GM19238 (cell line): Measurements from ENCODE around the gene ITIH4.

Experiments used
- DNase-seq: peaks from one replicate; pipeline ENCODE4 v3.0.0; 2011; ENCODE audit warnings: low spot score; ENCODE audit not compliant: insufficient read length

The ITIH4 gene

GRCh38 chr3:52848617-52849016, 18.1 kb upstream of the ITIH4 start:
- no peak for DNase-seq

- no peak for DNase-seq
Observed at GRCh38 chr3:52847726-52848125, 17.3 kb upstream of the ITIH4 start.

GRCh38 chr3:52847241-52847640, 16.8 kb upstream of the ITIH4 start:
- DNase-seq, result no peak

DNA sequence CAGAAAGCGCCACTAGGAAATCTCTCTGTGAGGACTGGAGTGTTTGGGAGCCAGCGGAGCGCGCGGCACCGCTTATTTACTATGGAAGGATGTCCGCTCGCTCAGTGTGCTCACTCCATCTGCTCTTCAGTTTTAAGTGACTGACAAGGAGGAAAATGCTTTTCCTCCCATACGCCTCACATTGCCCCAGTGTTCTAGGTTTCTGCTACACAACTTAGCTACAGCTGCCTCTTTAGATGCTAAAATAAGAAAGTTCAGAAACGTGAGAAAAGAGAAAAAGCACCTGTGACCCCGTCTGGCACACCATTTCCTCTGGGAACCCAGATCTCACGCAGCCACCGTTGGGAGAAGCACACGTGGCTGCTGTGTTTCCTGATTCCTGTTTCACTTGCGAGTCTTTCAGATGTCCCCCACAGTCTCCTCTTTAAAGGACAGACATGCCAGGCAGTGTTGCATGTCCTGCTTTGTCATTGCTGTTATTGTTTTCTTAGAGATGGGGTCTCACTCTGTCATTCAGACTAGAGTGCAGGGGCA, 16.0 kb upstream of the ITIH4 start:
- DNase-seq, result no peak

DNA sequence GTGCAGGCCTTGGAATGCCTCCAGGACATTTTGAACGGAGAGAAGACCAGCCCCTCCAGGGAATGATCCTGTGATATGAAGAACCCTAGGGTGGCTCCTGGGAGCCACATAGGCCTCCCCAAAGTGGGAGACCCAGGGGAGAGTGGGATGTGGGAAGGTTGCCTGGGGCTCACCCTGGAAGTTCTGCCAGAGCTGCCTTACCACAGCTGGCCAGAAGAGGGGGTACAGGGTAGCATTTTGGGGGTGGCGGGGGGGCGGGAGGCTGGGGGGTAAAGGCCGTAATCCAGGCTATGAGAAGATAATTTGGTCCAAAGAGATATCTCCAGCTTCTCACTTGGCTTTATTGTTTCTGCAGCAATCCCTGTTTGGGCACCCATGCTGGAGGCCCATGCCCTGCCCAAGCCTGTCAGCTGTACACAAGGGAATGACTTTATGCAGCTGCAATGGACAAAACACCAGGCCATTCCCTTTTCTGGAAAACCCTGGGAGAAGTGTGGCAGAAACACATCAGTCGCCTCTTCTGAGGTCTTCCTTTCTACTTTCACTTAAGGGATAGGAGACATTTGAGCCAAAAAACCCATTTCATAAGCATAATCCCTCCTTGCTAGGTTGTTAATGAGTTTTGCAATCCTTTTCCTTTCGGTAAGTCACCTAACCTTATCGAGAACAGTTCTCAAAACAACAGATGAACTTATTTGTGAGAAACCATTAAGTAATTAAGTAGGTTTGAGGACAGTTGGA, 15.4 kb upstream of the ITIH4 start:
- no peak for DNase-seq

GRCh38 chr3:52845157-52845556, 14.7 kb upstream of the ITIH4 start:
- DNase-seq, result no peak

DNA sequence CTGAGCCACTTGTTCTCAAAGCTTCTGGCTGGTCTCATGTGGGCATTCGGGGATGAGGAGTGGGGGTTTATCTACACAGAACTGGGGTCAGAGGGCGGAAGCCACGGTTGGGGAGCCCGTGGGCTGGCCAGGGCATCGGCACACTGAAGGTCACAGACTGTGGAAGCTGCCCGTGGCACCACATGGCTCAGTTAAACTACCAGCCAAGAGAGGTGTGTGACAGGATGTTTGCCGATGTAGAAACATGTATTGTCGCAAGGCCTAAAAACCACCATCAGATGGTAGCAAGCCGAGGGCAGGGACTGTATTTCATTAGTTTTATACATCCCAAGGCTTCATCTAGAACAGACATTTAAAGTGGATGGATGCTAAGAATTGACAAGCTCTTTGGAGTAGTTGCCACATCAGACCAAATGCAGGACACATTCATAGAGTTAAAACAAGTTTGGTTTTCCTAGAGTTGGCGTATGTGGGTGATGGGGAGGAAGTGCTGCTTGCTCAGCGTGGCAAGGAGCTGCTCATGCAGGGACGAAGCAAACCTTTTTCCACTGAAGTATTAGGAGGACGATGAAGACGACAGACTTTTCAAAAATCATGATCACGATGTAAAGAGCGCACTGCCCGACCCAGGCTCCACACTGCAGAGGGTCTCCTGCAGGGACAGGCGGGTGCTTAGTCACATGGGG, 14.0 kb upstream of the ITIH4 start:
- no peak for DNase-seq

GRCh38 chr3:52843881-52844280, 13.4 kb upstream of the ITIH4 start:
- DNase-seq, result no peak

DNA sequence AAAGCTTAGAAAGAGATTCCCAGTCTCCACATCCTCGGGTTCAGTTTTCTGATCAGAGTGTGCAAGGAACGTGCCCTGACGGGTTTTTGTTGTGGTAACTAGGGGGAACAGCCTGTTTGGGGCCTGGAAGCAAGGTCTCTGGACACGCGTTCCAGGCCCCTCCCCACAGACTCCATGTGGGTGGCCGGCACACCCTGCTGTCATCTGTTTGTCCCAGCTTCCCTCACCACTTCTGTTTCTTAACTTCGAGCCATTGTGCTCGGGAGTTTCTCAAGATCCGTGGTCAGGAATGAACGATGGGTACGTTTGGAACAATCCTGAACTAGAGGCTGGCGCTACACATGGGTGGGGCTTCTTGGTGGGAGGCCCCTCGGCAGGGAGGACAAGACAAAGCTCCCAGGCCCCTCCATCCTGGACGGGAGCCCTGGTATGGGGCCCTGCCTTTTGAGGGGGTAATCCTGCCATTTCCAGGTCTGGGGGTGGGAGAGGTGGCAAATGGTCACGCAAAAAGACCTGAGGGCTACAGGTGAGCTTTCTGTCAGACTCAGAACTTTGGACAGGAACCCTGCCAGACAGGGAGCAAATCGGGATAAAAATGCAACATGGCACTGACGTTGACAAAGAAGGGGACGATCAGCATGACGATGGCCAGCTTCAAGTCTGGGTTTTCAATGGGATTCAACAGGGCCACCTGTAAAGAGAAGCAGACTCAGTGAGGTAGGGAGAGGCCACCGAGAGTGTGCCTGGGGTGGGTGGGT, 12.8 kb upstream of the ITIH4 start:
- no peak for DNase-seq

GRCh38 chr3:52842424-52842823, 12.0 kb upstream of the ITIH4 start:
- no peak for DNase-seq

DNA sequence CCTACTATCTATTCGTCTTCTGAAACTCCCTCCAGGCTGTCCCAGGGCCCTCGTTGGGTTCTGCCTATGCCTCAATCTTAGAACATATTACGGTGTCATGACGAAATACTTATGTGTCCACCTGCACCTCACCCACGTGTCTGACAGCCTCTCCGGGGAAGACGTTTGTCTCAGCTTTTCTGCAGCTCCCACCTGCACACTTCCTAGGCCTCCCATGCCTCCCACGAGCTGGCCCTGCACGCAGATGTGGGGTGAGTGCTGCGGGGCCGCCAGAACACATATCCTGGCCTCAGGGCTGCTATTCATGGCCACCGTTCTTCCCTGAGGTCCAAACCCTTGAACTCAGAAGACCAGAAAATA, 11.5 kb upstream of the ITIH4 start:
- DNase-seq, result no peak

- no peak for DNase-seq
Observed at GRCh38 chr3:52841211-52841980, 10.9 kb upstream of the ITIH4 start.

GRCh38 chr3:52839892-52840545, 9.5 kb upstream of the ITIH4 start:
- DNase-seq, result no peak

DNA sequence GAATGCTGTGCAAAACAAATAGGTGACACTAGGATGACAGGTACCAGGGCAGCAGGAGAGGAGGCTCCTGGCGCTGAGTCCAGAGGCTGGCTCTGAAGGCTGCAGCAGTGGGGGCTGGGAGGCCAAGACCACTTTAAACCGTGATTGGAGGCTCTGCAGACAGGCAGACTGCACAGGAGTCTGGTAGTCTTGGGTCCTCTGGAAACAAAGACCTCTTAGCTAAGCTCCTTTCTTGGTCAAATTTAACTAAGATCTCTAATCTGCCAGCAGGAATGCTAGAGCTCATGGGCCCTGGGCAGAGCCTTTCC, 8.8 kb upstream of the ITIH4 start:
- no peak for DNase-seq

- DNase-seq, result no peak
Observed at GRCh38 chr3:52838561-52839267, 8.2 kb upstream of the ITIH4 start.

DNA sequence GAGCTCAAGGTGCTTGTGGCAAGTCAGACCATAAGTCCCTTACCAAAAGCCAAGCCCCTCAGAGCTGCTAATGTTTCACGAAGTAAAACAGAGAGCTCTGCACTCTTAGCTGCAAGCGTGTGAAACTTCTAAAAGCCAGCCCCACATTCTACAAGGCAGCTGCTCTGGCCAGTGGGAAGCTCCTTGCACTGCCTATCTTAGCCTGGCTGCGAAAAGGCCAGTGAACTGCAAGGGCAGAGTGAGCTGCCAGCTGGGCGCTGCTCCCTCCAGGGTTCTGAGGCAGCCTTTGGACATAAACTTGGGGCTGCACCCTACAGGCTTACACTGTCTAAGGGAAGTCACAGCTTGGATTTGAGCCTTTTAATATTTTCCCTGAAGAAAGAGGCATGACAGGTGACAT, 6.5 kb upstream of the ITIH4 start:
- no peak for DNase-seq

- no peak for DNase-seq
Observed at GRCh38 chr3:52836471-52836845, 6.0 kb upstream of the ITIH4 start.

GRCh38 chr3:52835766-52836470, 5.4 kb upstream of the ITIH4 start:
- DNase-seq, result no peak

DNA sequence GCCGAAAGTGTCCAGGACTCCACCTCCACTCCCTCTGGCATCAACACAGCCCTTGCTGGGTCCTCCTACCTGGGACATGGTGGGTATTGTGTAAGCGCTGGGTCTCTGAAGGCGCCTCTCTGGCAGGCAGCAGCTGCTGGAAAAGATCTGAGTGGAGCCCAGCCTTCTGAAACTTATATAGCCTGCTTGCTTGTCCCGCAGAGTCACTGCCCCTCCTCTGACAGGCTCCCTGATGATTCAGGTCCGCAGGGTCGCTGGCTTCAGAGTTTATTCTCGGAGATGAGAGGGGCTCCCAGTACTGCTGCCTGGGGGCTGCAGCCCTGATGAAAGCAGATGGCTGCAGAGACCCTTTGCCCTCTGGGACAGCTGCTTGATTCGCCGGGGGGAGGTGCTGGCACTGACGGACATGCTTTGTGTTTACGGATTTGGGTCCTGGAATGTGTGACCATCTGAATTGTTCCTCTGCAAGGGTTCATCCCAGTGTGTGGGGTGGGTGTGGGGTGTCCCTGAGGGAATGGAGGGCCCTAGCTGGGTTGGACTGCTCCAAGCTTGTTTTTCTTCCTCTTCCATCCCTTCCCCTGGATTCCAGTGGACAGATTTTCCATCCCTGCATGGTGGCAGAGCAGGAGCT, 4.5 kb upstream of the ITIH4 start, which contains the start of gene MUSTN1:
MUSTN1 (minus strand) TSS at position 149 of the 631 bp plus-strand sequence; CDS start at position 78, 71 bp downstream.
- no peak for DNase-seq
